Fibroblast of mammary gland (primary cell): ENCODE results near the gene FRMPD2.

Experiments
- DNase-seq: peaks from one replicate; pipeline ENCODE4 v3.0.0-alpha.2; 2010; ENCODE audit warnings: low read depth
- H3K4me3 ChIP-seq: 2 replicates; pipeline ENCODE4 v1.5.1; 2011; ENCODE audit warnings: low read depth, mild to moderate bottlenecking, low read length, moderate library complexity; ENCODE audit not compliant: control insufficient read depth
- TF ChIP-seq, protein P1 (sequence below): conservative IDR thresholded peaks from 2 replicates; pipeline ENCODE4 v1.5.1; 2011; ENCODE audit warnings: low read depth, low read length, inconsistent platforms; ENCODE audit not compliant: control insufficient read depth, insufficient read depth

FRMPD2 gene

DNA sequence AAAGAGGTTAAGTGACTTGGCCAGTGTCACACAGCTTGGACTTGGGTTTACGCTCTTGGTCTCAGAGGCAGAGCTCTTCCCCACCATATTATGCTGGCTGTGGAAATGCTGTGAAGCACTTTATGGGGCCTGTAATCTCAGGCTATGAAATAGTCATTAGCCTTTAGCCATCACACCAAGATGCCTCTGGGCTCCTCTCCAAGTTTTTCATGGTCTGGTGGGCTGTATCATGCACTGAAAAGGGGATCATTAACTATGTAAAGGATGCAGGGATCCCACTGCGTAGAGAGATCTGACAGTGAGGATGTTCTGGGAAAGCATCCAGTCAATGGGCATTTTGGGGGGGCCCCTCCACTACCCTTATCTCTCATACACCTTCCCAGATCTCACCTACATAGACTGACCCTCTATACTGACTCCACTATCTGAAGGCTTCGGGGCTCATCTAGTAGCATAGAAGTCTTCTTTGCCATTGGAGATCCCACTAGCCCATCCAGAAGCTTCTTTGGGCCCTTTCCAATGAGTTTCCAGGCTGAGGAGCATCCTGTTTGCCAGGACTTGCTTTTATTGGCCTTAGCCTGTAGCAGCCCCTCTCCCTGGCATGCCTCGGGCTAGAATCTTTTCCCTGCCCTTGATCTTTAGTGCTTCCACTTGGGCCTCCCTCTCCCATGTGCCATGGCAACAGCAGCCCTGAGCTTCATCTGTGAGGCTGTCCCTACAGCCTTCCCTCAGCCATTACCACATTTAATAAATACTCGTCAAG is 19.6 kb downstream of the FRMPD2 start:
- no peak for DNase-seq
- TF ChIP-seq, protein P1, sequence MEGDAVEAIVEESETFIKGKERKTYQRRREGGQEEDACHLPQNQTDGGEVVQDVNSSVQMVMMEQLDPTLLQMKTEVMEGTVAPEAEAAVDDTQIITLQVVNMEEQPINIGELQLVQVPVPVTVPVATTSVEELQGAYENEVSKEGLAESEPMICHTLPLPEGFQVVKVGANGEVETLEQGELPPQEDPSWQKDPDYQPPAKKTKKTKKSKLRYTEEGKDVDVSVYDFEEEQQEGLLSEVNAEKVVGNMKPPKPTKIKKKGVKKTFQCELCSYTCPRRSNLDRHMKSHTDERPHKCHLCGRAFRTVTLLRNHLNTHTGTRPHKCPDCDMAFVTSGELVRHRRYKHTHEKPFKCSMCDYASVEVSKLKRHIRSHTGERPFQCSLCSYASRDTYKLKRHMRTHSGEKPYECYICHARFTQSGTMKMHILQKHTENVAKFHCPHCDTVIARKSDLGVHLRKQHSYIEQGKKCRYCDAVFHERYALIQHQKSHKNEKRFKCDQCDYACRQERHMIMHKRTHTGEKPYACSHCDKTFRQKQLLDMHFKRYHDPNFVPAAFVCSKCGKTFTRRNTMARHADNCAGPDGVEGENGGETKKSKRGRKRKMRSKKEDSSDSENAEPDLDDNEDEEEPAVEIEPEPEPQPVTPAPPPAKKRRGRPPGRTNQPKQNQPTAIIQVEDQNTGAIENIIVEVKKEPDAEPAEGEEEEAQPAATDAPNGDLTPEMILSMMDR = no peak
- H3K4me3 ChIP-seq = no peak overlapping the region

GRCh38 chr10:48253970-48254657 is 20.4 kb downstream of the FRMPD2 start:
- TF ChIP-seq, protein P1 = no peak
- H3K4me3 ChIP-seq = no peak overlapping the region
- DNase-seq = peak; percentile 3

GRCh38 chr10:48252354-48252650 is 22.2 kb downstream of the FRMPD2 start:
- DNase-seq = no peak
- TF ChIP-seq, protein P1 = no peak
- H3K4me3 ChIP-seq = no peak overlapping the region

- no peak for DNase-seq
- TF ChIP-seq, protein P1 = no peak
- H3K4me3 ChIP-seq = no peak overlapping the region
Observed at GRCh38 chr10:48251525-48252353, 22.8 kb downstream of the FRMPD2 start.

GRCh38 chr10:48251152-48251524 is 23.4 kb downstream of the FRMPD2 start:
- H3K4me3 ChIP-seq = no peak overlapping the region
- TF ChIP-seq, protein P1 = no peak
- no peak for DNase-seq

DNA sequence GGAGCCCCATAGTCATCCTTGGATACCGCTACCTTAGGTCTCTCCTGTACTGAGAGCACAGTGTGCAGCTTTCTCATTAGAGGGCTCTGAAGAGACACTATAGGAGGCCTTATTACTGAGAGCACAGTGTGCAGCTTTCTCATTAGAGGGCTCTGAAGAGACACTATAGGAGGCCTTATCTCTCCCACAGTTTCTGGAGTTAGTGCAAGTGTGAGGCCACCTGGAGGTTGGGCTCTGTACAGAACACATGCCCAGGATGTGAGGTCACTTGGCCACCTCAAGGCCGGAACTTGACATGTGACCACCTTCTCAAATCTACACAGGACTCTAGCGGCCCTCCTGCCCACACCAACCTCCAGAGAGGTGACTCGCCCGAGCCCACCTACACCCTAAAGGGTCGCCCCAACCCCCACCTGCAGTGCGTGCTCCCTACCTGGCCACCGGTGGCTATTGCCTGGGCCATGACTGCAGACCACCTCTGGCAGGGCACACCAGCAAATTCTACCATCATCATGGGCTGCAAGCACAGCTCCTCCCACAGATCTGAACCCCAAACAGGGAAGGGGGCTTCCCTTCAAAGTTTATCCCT is 24.6 kb downstream of the FRMPD2 start:
- TF ChIP-seq, protein P1 = no peak

More for the DNA sequence above, 24.6 kb downstream of the FRMPD2 start:
- no peak overlapping the region for H3K4me3 ChIP-seq
- no peak for DNase-seq
